Omental fat pad (tissue), 4 donors: ENCODE data around the gene ZFAND3. TPM values are rescaled to one million over a fixed set of nuclear protein-coding genes. Genes with fewer than 3 reads are reported as not detected.

ENCODE experiments used
- ATAC-seq: fragments of 150-250 bp; one replicate; pipeline ENCODE4 v1.9.1; 2016; ENCODE audit warnings: mild to moderate bottlenecking, moderate library complexity; ENCODE audit not compliant: low FRiP score
- DNase-seq: peaks from one replicate; pipeline ENCODE4 v3.0.0-alpha.2; 2019; ENCODE audit warnings: low spot score
- CTCF ChIP-seq, 3 donors: fragments of 450-650 bp; IDR thresholded peaks; one replicate each; pipeline ENCODE4 v1.5.1; 2016 to 2017; ENCODE audit warnings: antibody characterized with exemption in 3 of 3, mild to moderate bottlenecking in 3 of 3, moderate library complexity in 2 of 3
- total RNA-seq, 4 donors: library from RNA; depleted of rRNA; stranded (reverse); fragments of >200 nt; gene quantifications; one replicate each; pipeline ENCODE4 v1.1.0, GENCODE V29; 2016

The ZFAND3 gene
- total RNA-seq, 4 donors from 2014 or later: 28.8 to 43.8 (median 38.0) TPM

- no peak for TF ChIP-seq CTCF (IDR thresholded peaks at IDR 0.05)
- no peak for DNase-seq
- ATAC-seq: no peak
Observed at GRCh38 chr6:38068854-38069590, 249.5 kb downstream of the ZFAND3 start.

DNA sequence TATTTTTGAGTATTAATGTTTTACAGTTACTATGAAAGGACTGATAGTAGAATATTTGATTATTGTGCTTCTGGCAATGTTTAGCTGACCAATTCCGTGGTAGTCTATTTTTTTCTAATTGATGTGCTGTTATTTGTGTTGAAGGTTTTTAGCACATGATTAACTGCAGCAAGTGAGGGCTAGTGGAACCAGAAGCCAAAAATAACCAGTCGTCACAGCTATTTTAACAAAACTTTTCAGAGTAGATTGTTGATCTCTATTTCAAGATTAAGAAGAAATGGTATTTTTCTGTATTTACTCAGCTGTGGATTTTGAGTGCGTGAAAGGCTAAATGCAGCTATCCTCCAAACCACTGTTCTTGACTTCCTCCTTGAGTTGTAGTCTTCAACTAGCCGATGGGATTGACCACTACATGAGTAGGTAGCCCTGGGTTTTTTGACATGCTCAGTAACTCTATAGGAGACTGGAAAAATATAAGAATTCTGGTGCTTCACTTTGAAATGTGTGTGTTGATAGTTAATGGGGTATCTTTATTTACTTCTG, 258.0 kb downstream of the ZFAND3 start:
- DNase-seq (no peak), ATAC-seq (no peak)
- TF ChIP-seq CTCF (IDR thresholded peaks at IDR 0.05): no peak

- ATAC-seq (no peak), DNase-seq (no peak)
- TF ChIP-seq CTCF (IDR thresholded peaks at IDR 0.05): no peak
Observed at GRCh38 chr6:38078671-38079070, 259.1 kb downstream of the ZFAND3 start.

DNA sequence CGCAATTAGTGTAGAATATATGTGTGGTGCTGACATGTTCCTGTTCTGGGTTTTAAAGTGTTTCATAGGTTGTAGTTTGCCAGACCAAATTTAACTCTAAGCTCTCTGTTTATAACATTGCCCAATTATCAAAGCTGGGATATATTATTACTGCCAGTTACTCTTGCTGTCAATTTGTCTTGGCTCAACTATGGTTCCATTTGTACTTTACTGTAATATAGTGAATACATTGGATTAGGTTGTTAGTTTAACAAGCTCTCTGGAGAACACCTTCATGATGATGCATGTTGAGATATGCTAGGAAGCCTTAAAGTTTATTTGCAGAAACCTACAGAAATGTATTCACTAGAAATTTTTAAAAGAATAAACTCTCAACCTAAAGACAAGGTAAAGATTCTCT, 259.6 kb downstream of the ZFAND3 start:
- DNase-seq (no peak), ATAC-seq (no peak)
- TF ChIP-seq CTCF (IDR thresholded peaks at IDR 0.05): no peak

- ATAC-seq (no peak), DNase-seq (no peak)
- no peak for TF ChIP-seq CTCF (IDR thresholded peaks at IDR 0.05)
Observed at GRCh38 chr6:38079537-38079936, 260.0 kb downstream of the ZFAND3 start.

DNA sequence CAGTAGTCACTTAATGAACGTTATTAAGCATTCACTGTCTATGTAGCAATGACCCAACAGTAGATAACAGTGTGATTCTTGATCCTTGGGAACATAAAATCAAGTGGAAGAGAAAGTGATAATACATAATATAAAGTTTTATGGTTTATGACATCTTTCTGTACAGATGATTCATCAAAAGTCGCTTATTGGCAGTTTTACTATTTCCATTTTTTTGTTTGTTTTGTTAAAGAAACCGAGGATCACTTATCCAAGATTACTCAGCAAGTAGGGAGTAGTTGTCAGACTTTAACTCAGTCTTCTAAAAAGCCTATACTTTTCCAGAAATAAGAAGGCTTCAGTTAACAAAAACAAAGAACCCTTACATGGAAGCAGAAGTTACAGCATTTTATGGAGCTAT, 260.8 kb downstream of the ZFAND3 start:
- DNase-seq (no peak), ATAC-seq (no peak)
- no peak for TF ChIP-seq CTCF (IDR thresholded peaks at IDR 0.05)

GRCh38 chr6:38080889-38081288, 261.4 kb downstream of the ZFAND3 start:
- DNase-seq: no peak
- TF ChIP-seq CTCF (IDR thresholded peaks at IDR 0.05): no peak
- no peak for ATAC-seq
